ENCODE data around the gene PRB3.

PRB3 gene

DNA sequence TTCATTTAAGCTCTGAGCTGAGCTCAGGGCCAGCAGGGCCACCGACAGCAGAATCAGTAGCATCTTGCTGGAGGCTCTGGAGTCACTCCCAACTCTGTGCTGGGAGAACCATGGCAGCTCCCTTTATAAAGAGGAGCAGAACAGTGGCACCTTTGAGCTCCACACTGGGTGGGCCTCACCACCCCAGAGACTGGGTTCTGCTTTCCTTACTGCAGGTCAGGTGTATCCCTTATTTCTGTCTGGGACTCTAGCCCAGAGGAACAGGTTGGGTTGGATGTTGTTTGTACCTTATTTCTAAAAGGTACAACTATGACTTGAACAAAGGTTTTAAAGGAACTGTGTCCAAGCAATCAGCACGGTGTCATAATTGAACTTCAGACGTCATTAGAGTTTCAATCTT lies at the start of gene PRB3:
PRB3 (minus strand) TSS at position 101 of the 400 bp plus-strand sequence; CDS start at position 63, 38 bp downstream.
- DNase-seq (ENCODE audit: low read depth in 3 of 3, low spot score in 1 of 3), result no peak

DNA sequence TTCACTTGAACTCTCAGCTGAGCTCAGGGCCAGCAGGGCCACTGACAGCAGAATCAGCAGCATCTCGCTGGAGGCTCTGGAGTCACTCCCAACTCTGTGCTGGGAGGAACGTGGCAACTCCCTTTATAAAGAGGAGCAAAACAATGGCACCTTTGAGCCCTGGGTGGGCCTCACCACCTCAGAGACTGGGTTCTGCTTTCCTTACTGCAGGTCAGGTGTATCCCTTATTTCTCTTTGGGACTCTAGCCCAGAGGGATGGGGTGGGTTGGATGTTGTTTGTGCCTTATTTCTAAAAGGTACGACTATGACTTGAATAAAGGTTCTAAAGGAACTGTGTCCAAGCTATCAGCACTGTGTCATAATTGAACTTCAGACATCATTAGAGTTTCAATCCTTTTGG lies 40.8 kb upstream of the PRB3 start, which contains the start of gene PRB4:
PRB4 (minus strand) TSS at position 101 of the 400 bp plus-strand sequence; CDS start at position 63, 38 bp downstream.
- no peak for DNase-seq (ENCODE audit: low read depth in 3 of 3, low spot score in 1 of 3)

DNA sequence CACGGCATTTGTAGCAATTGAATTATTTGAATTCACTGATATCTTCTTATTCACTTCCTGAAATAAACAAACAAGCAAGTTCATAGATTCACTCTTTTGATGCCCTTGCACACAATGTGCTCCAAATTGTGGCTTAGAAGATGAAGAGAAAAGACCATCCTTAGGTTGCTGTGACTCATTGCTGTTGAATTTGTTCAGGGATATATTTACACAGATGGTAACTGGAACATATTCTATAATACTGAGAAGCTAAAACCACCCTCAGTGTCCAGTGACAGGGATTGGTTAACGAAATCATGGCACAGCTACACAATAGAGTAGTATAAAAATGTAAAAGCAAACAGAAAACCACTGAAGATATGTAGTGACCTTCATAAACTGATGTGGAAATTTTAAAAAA lies 37.6 kb upstream of the PRB3 start:
- no peak for DNase-seq (ENCODE audit: low read depth in 3 of 3, low spot score in 1 of 3)

DNA sequence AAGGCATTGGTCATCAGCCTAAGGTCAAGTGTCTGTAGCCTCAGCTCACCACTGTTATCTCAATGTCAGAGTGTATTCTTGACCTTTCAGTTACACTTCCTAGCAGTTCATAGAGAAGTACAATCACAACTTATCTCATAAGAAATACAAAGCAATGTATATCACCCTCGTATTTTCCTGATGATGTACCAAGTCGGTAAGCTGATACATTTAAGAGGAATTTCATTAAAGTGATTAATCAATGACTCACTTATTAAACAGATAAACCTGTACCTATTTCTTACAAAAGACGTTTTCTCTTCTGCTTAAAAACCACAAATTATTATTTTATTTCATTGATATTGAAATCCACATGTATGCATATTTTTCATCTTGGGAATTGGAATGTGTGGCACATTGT lies 3.9 kb upstream of the PRB3 start:
- DNase-seq (ENCODE audit: low read depth in 3 of 3, low spot score in 1 of 3), result no peak

DNA sequence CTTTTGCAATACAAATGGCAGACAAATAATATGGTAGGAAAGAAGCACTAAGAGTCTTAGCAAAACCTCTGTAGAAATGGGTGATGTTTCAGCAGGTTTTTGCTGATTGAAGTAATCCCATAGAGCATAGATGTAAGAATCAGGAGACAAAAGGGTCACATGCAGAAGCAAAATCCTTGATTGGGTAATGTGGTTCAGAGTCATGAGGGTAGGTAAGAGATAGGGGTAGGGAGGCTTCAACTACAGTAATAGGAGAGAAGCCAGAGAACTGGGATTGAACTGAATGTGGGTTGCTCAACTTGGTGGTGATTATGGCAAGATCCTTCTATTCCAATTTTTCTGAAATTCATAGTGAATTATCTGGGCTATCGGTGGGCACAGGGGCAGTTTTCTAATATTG lies 5.0 kb downstream of the PRB3 start:
- no peak for DNase-seq (ENCODE audit: low read depth in 3 of 3, low spot score in 1 of 3)

DNA sequence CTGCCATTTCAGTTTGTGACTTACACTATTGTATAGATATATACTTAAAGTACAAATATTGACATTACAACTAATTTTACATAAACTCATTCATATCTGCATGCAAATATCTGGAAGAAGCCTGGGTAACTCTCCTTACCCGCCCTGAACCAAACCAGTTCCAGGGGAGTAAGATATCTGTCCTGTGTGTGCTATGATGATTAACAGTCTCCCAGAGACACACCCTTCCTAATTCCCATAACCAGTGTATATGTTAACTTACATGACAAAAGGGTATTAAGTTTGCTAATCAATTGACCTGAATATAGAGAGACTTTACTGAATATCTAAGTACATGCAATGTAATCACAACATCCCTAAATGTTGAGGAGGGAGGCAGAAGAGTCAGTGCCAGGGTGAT lies 23.0 kb downstream of the PRB3 start:
- DNase-seq (ENCODE audit: low read depth in 3 of 3, low spot score in 1 of 3), result no peak

DNA sequence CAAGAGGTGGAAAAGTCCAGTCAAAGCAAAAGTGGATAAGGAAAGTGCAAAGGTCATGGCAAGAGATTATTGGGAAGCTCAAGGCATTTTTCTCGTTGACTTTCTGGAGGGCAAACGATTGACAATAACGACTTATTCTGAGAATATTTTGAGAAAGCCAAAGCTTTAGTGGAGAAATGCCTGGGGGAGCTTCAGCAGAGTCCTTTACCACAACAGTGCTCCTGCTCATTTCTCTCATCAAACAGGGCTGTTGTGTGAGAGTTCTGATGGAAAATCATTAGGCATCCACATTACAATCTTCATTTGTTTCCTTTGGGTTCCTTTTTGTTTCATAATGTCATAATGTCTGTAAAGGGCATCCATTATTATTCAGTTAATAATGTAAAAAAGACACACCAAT lies 26.9 kb downstream of the PRB3 start:
- DNase-seq (ENCODE audit: low read depth in 3 of 3, low spot score in 1 of 3), result no peak

DNA sequence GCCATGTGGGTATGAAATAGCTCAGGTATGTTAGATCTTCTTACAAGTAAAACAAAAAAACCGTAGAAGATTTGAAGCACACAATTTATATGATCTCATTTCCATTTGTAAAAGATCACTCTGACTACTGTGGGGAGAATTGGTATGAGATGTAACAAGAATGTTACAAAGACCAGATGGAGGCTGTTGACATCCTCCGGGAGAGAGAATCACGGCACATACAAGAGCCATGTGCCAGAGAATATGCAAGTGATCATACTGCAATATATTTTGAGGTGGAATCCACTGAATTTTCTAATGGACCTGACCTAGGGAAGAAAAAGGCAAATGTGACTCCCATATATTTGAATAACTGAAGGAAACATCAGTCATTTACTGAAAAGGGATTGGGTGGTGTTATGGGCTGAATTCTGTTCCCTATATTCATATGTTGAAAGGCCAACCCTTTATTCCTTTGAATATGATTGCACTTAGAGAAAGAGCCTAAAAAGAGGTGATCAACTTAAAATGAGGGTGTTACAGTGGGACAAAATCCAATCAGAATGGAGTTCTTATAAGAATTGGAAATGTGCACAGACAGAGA lies 29.1 kb downstream of the PRB3 start:
- no peak for DNase-seq (ENCODE audit: low read depth in 3 of 3, low spot score in 1 of 3)

DNA sequence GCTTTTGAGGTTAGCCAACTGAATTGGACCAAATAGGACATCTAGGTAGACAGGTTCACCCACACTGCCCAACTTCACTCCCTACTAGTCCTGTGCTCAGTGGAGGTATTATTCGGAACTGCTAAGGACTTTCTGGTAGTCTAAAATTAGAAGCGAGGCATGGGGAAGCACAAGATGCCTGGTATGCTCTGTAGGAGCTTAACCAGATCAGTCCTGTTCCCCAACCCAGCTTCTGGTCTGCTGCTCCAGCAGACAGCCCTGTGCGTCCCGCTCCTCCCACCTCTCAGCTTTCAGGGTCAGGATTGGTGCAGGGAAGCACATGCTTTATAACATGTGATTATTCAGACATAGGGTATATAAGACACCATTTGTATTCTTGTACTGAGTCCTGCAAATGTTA lies 31.2 kb downstream of the PRB3 start:
- DNase-seq (ENCODE audit: low read depth in 3 of 3, low spot score in 1 of 3), result no peak

DNA sequence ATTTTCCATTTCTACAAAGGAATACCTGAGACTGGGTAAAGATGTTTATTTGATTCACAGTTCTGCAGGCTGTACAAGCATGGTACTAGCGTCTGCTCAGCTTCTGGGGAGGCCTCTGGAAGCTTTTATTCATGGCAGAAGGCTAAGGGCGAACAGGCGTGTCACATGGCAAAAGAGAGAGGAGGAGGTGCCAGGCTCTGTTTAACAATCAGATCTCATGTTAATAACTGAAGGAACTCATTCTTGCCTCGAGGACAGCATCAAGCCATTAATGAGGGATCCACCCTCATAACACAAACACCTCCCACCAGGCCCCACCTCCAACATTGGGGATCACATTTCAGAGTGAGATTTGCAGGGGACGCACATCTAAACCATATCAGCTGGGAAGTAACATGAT lies 36.0 kb downstream of the PRB3 start:
- no peak for DNase-seq (ENCODE audit: low read depth in 3 of 3, low spot score in 1 of 3)

DNA sequence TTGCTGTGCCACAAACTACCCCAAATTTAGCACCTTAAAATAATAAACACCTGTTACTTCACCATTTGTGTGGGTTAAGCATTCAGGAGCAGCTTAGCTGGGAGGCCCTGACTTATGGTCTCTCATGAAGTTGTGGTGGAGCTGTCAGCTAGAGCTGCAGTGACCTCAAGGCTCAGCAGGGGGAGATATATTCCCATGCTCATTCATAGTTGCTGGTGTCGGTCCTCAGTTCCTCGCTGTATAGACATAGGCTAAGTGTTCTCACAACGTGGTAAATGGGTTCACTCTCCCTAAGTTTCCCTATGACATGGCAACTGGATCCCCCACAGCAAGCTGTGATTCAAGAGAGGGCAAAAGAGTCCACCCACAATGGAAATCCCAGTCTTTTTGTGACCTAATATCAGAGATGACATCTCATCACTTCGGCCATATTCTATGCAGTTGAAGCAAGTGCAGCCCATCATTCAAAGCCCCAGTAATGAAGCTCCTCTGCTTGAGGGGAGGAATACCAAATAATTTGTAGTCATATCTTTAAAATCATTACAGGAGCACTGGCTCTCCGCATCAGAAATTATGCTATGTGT lies 41.1 kb downstream of the PRB3 start:
- peak in 1 of 3 donors; percentile 3 for DNase-seq (ENCODE audit: low read depth in 3 of 3, low spot score in 1 of 3)

DNA sequence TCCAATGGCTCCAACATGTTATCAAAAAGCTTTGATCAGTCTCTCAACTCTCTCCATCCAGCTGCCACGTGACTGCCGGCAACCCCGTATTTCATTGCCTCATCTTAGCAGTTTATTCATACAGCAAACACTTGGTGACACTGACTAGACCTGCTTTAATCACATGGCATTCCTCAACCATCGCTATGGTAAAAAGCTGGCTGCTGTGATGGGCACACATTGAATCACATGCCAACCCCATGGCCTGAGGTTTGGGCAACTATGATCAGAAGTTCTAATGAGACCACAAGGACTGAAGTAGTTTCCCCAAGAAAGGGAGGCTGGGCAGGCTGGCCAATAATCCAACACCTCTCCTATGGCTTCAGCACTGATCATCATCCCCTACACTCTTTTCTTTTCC lies 42.1 kb downstream of the PRB3 start:
- DNase-seq (ENCODE audit: low read depth in 3 of 3, low spot score in 1 of 3), result no peak
